ENCODE measurements around the gene PSMB1.

The PSMB1 gene

GRCh38 chr6:170523256-170524171 is 29.6 kb downstream of the PSMB1 start:
- no peaks in the 10 kb centered on the region for H3K27me3 ChIP-seq (replicated peaks; ENCODE audit: control insufficient read depth, insufficient read depth, low read length)
- no peak for DNase-seq (ENCODE audit: extremely low read depth, insufficient read length)
- no peaks in the 10 kb centered on the region for H3K36me3 ChIP-seq (ENCODE audit: control insufficient read depth, insufficient read depth, low read length)
- no peak overlapping the region for H3K4me3 ChIP-seq (replicated peaks; ENCODE audit: low read depth, low read length)
- TF ChIP-seq, protein P1, sequence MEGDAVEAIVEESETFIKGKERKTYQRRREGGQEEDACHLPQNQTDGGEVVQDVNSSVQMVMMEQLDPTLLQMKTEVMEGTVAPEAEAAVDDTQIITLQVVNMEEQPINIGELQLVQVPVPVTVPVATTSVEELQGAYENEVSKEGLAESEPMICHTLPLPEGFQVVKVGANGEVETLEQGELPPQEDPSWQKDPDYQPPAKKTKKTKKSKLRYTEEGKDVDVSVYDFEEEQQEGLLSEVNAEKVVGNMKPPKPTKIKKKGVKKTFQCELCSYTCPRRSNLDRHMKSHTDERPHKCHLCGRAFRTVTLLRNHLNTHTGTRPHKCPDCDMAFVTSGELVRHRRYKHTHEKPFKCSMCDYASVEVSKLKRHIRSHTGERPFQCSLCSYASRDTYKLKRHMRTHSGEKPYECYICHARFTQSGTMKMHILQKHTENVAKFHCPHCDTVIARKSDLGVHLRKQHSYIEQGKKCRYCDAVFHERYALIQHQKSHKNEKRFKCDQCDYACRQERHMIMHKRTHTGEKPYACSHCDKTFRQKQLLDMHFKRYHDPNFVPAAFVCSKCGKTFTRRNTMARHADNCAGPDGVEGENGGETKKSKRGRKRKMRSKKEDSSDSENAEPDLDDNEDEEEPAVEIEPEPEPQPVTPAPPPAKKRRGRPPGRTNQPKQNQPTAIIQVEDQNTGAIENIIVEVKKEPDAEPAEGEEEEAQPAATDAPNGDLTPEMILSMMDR (IDR thresholded peaks at IDR 0.05; ENCODE audit: insufficient read depth, low read length, poor library complexity, severe bottlenecking) = no peak

DNA sequence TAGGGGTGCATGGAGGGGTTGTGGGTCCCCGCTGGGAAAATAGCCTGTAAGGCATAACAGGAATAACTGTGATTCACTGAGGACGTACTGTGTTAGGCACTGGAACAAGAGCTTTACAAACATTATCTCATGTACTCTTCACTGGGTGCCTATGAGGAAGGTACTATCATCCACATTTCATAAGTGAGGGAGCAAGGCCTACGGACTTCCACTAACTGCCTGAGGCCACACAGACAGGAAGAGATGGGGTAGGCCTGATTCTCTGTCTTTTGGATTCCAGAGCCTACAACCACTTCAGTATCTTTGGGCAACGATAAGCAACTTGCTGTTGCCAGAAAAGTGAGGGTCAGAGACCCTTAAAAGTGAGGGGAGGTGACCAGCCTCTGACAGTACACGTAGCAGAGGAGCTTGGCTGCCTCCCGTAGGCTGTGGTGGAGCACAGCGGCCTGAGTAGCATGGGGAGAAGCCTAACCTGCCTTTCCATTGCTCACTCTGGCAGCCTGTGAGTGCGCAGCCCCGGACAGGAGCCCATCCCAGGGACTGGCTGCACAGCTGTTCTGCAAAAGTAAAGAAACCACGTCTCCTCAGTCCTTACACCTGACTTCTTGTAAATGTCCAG is 30.4 kb downstream of the PSMB1 start:
- no peak overlapping the region for H3K4me3 ChIP-seq (replicated peaks; ENCODE audit: low read depth, low read length)
- TF ChIP-seq, protein P1 (IDR thresholded peaks at IDR 0.05; ENCODE audit: insufficient read depth, low read length, poor library complexity, severe bottlenecking) = peak; percentile 29
- H3K36me3 ChIP-seq (ENCODE audit: control insufficient read depth, insufficient read depth, low read length) = no peaks in the 10 kb centered on the region
- H3K27me3 ChIP-seq (replicated peaks; ENCODE audit: control insufficient read depth, insufficient read depth, low read length) = no peaks in the 10 kb centered on the region
- DNase-seq (ENCODE audit: extremely low read depth, insufficient read length) = no peak

DNA sequence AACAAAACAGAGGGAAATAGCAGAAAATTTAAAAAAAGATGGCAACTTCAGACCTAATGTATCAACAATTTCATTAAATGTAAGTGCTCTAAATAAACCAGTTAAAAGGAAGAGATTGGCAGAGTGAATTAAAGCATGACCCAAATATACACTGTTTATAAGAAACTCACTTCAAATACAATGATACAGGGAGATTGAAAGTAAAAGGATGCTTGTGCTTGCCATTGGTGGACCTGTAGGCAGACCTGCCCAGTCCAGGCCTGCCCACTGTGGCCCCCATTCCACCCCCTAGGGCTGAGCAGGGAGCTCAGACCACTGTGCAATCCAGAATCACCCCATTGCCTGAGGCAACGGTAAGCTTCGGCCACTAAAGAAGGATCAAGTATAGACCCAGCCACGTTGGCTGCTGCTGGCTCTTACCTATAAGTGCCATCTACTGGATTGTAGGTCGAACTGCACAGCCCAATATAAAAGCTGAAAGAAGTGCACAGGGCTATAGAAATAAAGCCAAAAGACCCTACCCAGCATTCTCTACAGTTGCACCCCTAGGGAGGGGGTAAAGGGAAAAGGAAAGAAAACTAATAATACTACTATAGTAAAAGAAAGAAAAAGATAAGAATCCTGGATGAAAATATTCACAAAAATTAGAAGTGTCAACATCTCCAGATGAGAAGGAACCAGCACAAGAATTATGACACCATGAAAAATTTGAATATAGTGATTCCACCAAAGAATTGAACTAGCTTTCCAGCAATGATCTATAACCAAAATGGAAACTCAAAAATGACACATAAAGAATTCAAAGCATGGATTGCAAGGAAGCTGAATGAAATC is 36.1 kb downstream of the PSMB1 start:
- no peaks in the 10 kb centered on the region for H3K27me3 ChIP-seq (replicated peaks; ENCODE audit: control insufficient read depth, insufficient read depth, low read length)
- no peaks in the 10 kb centered on the region for H3K36me3 ChIP-seq (ENCODE audit: control insufficient read depth, insufficient read depth, low read length)
- TF ChIP-seq, protein P1 (IDR thresholded peaks at IDR 0.05; ENCODE audit: insufficient read depth, low read length, poor library complexity, severe bottlenecking) = peak; percentile 80
- DNase-seq (ENCODE audit: extremely low read depth, insufficient read length) = peak; percentile 43
- no peak overlapping the region for H3K4me3 ChIP-seq (replicated peaks; ENCODE audit: low read depth, low read length)

- no peaks in the 10 kb centered on the region for H3K36me3 ChIP-seq (ENCODE audit: control insufficient read depth, insufficient read depth, low read length)
- DNase-seq (ENCODE audit: extremely low read depth, insufficient read length) = no peak
- no peak overlapping the region for H3K4me3 ChIP-seq (replicated peaks; ENCODE audit: low read depth, low read length)
- H3K27me3 ChIP-seq (replicated peaks; ENCODE audit: control insufficient read depth, insufficient read depth, low read length) = no peaks in the 10 kb centered on the region
- TF ChIP-seq, protein P1 (IDR thresholded peaks at IDR 0.05; ENCODE audit: insufficient read depth, low read length, poor library complexity, severe bottlenecking) = no peak
These were observed 38.2 kb downstream of the PSMB1 start for GRCh38 chr6:170514908-170515307.

- H3K4me3 ChIP-seq (replicated peaks; ENCODE audit: low read depth, low read length) = no peak overlapping the region
- H3K36me3 ChIP-seq (ENCODE audit: control insufficient read depth, insufficient read depth, low read length) = no peaks in the 10 kb centered on the region
- no peaks in the 10 kb centered on the region for H3K27me3 ChIP-seq (replicated peaks; ENCODE audit: control insufficient read depth, insufficient read depth, low read length)
- no peak for DNase-seq (ENCODE audit: extremely low read depth, insufficient read length)
- TF ChIP-seq, protein P1 (IDR thresholded peaks at IDR 0.05; ENCODE audit: insufficient read depth, low read length, poor library complexity, severe bottlenecking) = no peak
These were observed 40.9 kb downstream of the PSMB1 start for GRCh38 chr6:170512249-170512648.

All from GM06990 (cell line).